Hematopoietic multipotent progenitor cell (in vitro differentiated cells): Measurements from ENCODE around the gene STK32A. TPM values are rescaled to one million over a fixed set of nuclear protein-coding genes. Genes with fewer than 3 reads are reported as not detected.

ENCODE experiments used
- small RNA-seq: library from RNA; depleted of rRNA; stranded (forward); fragments of <200 nt; gene quantifications from one replicate; pipeline ENCODE3, GENCODE V24; 2012
- total RNA-seq: library from RNA; depleted of rRNA; stranded (reverse); fragments of >200 nt; gene quantifications from one replicate; pipeline ENCODE4 v1.2.3, GENCODE V29; 2012

Gene STK32A
- total RNA-seq, 1 donor, result not detected

Small RNA genes within 50 kb of the gene (small RNA-seq; reads per million reads assigned to genes)
- gene AC011373.1, result not detected
